ENCODE measurements around the gene GSTM3. TPM values are rescaled to one million over a fixed set of nuclear protein-coding genes. Genes with fewer than 3 reads are reported as not detected.
"Not testable (repeated sequence)": the region's sequence is repeated elsewhere in the genome, so short reads cannot be mapped to it uniquely, and the experiment has no call there.

GSTM3 gene
- total RNA-seq, 1 donor from 2014 or later = 11.5 TPM

- no peak for DNase-seq (ENCODE audit: low read depth)
Observed at GRCh38 chr1:109775398-109775797, 34.6 kb upstream of the GSTM3 start.

DNA sequence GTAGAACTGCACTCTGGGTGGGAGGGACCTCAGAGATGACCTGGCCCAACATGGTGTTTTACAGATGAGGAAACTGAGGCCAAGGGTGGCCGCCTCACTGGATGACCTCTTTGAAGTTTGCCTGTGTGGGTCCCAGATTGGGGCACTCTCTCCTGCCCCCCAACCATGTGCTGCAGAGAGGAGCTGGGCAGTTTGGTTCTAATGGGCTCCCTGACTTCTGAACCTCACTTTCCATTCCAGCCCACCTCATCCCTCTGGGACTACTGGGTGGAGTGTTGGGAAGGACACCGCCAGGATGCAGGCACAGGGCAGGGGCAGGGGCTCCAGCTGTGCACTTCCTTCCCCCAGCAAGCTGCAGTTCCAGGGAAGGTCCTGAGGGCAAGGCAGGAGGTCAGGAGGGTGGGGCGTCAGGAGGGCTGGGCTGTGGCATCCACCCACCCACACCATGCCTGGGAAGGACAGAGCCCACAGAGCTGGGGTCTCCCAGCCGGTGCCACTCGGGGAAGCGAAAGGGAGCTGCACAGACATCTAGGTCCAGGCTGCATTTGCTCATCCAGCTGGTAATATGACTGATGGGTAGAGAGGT lies 33.2 kb upstream of the GSTM3 start:
- no peak for DNase-seq (ENCODE audit: low read depth)

DNA sequence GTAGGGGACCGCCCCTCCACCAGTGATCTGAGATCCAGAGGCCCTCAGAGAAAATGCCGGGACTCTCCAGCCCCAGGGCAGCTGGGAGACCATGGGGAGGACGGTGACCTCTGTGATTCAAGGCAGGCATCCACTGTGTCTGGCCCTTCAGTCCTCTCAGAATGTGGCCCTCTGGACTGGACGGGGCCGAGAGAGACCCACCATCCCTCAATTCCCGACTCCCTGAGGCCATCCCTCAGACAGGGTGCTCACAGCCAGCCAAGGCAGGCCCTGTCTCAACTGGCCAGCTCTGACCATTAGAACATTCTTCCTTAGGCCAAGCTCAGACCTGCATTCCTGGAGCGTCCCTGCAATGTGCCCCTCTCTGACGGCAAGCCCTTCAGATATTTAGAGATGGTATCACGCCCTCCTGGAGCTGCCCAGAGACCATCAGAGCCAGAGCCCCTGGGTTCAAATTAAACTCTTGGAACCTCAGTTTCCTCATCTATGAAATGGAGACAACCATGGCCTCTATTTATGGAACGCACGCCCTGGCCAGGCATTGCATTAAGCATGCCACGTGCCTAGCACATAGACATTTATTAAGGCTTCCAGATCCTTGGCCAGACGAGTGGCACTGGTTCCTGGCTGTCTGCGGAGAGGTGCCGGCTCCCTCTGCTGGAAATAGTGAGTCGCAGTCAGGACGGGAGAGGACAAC lies 32.5 kb upstream of the GSTM3 start:
- DNase-seq (ENCODE audit: low read depth) = peak; percentile 88

- DNase-seq (ENCODE audit: low read depth) = no peak
Observed at GRCh38 chr1:109772658-109773202, 31.9 kb upstream of the GSTM3 start.

GRCh38 chr1:109771712-109772657 lies 31.1 kb upstream of the GSTM3 start:
- no peak for DNase-seq (ENCODE audit: low read depth)

- DNase-seq (ENCODE audit: low read depth) = no peak
Observed at GRCh38 chr1:109770331-109771095, 29.7 kb upstream of the GSTM3 start.

GRCh38 chr1:109769330-109770078 lies 28.7 kb upstream of the GSTM3 start:
- DNase-seq (ENCODE audit: low read depth) = peak; percentile 48

DNA sequence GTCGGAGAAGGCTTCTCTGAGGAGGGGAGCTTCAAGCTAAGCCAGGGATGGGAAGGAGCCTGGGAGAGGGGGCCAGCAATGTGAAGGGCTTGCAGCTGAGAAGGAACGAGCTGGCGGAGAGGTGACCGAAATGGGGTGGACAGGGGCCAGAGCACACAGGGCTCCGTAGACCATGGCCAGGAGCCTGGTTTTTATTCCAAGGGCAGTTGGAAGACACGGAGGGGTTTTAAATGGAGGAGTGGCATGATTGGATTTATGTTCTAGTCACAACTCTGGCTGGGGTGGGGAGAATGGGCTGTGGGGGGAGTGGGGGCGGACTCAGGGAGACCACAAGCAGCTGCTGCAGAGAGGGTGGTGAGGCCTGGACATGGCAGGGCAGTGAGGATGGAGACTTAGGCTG lies 28.0 kb upstream of the GSTM3 start:
- peak; percentile 37 for DNase-seq (ENCODE audit: low read depth)

GRCh38 chr1:109768335-109768650 lies 27.5 kb upstream of the GSTM3 start:
- DNase-seq (ENCODE audit: low read depth) = no peak

DNA sequence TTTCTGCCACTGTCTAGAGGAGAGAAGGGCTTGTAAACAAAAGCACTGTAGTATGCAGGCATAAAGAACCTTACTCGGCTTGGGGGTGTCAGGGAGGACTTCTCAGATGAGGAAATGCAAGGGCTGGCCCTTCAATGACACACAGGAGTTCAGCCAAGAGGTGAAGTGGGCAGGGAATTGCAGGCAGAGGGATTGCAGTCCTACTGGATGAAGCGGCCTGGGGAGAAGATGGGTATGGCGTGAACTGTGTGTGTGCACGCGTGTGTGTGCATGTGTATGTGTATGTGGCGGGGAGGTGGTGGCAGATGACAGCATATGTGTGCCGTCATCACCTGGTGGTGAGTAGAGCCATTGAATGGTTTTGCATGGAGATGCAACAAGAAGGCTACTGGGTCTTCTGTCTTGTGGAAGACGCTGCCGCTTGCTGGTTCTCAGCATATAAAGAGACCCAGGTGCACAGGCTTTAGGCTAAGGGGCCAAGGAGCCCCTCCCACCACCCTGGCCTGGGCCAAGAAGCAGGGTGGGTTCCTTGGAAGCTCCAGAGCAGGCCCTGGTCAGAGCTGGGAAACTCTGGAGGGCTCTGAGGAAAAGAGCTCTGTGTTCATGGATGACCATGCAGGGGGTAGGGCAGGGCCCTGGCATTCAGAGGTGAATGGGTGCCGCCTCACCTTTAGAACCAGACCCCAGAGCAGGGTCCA lies 26.9 kb upstream of the GSTM3 start:
- no peak for DNase-seq (ENCODE audit: low read depth)

GRCh38 chr1:109766991-109767636 lies 26.3 kb upstream of the GSTM3 start:
- not testable (repeated sequence) for DNase-seq (ENCODE audit: low read depth)

- no peak for DNase-seq (ENCODE audit: low read depth)
Observed at GRCh38 chr1:109765896-109766615, 25.2 kb upstream of the GSTM3 start.

GRCh38 chr1:109765483-109765815 lies 24.6 kb upstream of the GSTM3 start:
- no peak for DNase-seq (ENCODE audit: low read depth)

- no peak for DNase-seq (ENCODE audit: low read depth)
Observed at GRCh38 chr1:109764561-109765482, 24.0 kb upstream of the GSTM3 start.

DNA sequence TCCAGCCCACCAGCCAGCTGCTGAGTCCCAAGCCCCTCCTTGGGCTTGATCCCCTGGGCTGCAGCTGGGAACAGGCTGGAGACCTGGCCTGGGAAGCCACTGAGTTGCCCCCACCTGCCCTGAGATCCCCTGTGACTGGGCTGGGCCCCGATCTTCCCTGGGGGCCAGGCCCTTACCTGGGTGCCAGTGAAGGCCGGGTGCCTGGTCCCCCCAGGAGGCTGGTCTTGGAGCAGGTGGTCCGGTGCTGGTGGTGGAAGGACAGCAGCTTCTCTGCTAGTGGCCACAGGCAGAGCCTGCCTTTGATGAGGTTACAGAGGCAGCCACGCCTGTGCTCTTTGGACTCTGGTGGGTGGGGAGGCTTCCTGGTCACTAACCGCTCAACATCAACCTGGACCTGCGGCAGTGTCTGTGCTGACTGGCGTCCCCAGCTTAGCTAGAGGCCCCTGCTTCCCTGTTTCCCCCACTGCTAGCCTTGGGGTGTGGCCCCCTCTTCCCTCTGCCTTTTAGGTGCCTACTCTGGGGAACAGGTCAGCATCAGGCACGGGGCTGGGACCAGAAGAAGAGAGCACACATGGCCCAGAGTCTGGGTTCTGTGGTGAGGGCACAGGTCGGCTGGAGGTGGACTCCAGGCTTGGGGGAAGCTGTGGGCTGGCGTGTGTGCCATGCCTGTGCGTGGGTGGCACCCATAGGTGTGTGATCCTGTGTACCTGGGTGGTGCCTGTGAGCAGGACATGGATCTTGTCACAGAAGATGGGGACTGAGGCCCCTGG lies 23.0 kb upstream of the GSTM3 start, which contains the start of gene EPS8L3:
Gene EPS8L3 (minus strand): TSS at position 278 of the 770 bp plus-strand sequence. CDS start 2,174 bp downstream, outside the sequence.
- no peak for DNase-seq (ENCODE audit: low read depth)

DNA sequence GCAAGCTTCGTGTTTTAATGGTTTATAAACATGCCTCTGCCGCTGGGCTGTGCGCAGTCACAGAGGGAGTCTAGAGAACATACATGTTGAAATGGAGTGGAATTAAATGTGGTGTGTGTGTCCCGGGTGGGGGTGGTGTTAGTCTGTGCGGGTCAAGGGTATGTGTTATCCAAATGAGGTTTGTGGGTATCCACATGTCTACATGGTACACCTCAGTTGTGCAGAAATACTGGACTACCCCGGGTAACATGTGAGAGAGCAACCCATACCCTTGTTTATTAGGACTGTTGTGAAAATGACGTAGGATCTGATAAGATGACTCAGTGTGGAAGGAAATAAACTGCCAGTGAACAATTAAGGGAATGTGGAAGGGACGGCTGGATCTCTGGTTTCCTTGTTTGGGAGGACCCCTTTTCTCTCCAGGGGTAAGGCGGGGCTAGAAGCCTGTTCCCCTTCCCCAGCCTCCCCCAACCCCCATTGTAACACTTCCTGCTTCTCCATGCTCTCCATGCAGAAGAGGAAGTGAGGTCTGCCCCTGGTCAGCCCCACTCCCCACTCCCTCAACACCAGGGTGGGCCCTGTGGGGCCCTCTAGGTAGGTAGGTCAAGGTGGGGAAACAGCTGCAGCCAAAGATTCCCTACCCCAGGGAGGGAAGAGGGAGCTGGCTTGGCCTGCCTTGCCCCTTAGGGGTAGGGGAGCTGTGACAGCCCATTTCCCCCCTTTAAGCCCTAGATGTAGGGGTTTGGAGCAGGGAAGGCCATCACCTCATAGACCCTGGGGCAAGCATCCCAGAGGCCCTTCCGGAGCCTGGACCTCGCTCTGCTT lies 22.2 kb upstream of the GSTM3 start:
- DNase-seq (ENCODE audit: low read depth) = no peak
